SK-MEL-5 (cell line): ENCODE data around the gene FAM186B. TPM values are rescaled to one million over a fixed set of nuclear protein-coding genes. Genes with fewer than 3 reads are reported as not detected.
A peak's percentile ranks its signal among the peaks of the same experiment; 100 is the strongest.
"Not testable (repeated sequence)": the region's sequence is repeated elsewhere in the genome, so short reads cannot be mapped to it uniquely, and the experiment has no call there.

Experiments used
- DNase-seq: peaks from one replicate; pipeline ENCODE4 v3.0.0-alpha.2; 2016; ENCODE audit warnings: low read depth, low spot score
- in situ Hi-C: cut with HindIII; loops from 2 replicates; pipeline ENCODE4 v1.10.0; 2016; ENCODE audit warnings: low sequenced_read_pairs, high pct_unique_total_duplicates, low pct_unique_long_range_greater_than_20kb
- total RNA-seq: library from RNA; depleted of rRNA; stranded (reverse); fragments of >200 nt; shearing (Covaris generic); gene quantifications from 2 replicates; pipeline ENCODE4 v1.2.3, GENCODE V29; 2014

The FAM186B gene
- total RNA-seq, 1 experiment from 2014 or later: 0.95 TPM

GRCh38 chr12:49619286-49619685 lies 13.8 kb upstream of the FAM186B start:
- in situ Hi-C loops: no loop called here
- no peak for DNase-seq

DNA sequence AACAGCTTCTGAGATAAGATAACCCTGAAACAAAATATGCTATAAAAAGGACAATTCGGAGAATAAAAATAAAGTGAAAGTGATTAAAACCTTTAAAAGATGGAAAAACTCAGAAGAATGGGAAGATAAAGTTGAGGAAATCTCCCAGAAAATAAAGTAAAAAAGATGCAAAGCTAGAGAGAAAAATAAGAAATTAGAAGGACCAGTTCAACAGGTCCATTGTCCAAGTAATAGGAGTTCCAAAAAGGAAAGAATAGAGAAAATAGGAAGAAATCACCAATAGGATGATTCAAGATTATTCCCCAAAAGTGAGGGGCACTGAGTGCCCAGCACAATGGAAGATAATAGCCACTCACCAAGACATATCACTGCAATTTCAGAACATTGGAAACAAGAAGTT lies 13.1 kb upstream of the FAM186B start:
- in situ Hi-C loops: no loop called here
- DNase-seq: no peak

- in situ Hi-C loops: no loop called here
These were observed 11.2 kb upstream of the FAM186B start for GRCh38 chr12:49616533-49617219.

DNA sequence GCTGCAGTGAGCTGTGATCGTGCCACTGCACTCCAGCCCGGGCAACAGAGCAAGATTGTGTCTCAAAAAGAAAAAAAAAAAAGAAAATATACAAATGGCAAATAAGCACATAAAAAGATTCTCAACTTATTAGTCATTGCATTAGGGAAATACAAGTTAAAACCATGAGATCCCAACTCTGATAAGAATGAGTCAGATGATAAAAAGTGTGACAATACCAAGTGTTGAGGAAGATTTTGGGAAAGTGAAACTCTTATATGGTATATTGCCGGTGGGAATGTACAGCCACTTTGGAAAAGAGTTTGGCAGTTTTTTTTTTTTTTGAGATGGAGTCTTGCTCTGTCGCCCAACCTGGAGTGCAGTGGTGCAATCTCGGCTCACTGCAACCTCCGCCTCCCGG lies 10.3 kb upstream of the FAM186B start:
- in situ Hi-C loops: no loop called here
- DNase-seq: no peak

More at GRCh38 chr12:49616533-49617219, 11.2 kb upstream of the FAM186B start:
- DNase-seq: no peak

DNA sequence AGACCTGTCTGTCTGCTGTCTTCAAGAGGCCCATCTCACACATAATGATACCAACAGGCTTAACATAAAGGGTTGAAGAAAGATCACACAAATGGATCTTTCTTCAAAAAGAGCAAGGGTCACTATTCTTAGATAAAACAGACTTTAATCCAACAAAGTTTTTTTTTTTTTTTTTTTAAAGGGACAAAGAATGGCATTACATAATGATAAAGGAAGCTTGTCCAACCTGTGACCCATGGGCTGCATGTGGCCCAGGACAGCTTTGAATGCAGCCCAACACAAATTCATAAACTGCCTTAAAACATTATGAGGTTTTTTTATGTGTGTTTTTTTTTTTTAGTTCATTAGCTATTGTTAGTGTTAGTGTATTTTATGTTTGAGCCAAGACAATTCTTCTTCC lies 6.8 kb upstream of the FAM186B start:
- DNase-seq: no peak
- in situ Hi-C loops: no loop called here

DNA sequence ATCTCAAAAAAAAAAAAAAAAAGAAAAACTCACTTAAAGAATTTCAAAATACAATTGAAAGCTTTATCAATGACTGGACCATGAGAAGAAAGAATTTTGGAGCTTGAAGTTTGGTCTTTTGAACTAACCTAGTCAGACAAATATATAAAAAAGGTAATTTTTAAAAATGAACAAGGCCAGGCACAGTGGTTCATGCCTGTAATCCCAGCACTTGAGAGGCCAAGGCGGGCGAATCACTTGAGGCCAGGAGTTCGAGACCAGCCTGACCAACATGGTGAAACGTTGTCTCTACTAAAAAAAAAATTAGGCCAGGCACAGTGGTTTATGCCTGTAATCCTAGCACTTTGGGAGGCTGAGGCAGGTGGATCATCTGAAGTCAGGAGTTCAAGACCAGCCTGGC lies 5.3 kb upstream of the FAM186B start:
- in situ Hi-C loops, DNase-seq: not testable (repeated sequence)

- in situ Hi-C loops: no loop called here
- DNase-seq: peak; percentile 83
These were observed 4.4 kb upstream of the FAM186B start for GRCh38 chr12:49609875-49610154.

DNA sequence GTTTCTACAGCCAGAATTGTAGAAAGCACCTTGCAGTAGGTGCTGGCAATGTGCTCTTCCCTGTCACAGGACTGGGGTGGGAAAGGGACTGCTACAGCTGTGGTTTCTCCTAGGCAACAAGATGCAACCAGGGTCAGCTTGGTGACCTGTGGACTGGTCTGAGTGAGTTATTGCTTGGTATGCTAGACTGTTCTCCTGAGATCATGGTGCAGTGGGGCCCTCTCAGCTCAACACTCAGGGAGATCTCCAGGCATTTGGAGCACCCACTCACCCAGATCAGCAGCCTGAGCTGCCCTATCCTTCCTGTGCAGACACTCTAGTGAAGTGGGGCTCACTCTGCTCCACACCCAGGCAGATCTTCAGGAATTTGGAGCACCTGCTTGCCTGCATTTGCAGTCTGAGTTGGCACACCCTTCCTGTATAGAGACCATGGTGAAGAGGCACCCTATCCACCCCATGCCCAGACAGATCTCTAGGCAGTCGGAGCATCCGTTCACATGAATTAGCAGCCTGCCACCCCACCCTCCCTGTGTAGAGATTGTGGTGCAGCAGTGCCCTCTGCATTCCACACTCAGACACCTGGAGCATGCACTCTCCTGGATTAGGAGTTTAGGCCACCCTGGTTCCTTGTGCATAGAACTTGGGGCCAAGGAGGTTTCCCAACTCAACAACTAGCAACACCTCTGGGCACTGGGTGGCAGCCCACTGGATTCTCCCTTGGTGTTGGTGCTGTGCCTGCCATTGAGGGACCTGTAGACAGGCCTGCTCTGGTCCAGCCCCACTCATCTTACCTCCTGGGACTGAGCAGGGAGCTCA lies 3.8 kb upstream of the FAM186B start:
- no peak for DNase-seq
- in situ Hi-C loops: no loop called here

- in situ Hi-C loops: no loop called here
- DNase-seq: no peak
These were observed 583 bp downstream of the FAM186B start for GRCh38 chr12:49604856-49605255.

GRCh38 chr12:49603721-49604120 lies 1.7 kb downstream of the FAM186B start:
- in situ Hi-C loops: no loop called here
- DNase-seq: no peak

DNA sequence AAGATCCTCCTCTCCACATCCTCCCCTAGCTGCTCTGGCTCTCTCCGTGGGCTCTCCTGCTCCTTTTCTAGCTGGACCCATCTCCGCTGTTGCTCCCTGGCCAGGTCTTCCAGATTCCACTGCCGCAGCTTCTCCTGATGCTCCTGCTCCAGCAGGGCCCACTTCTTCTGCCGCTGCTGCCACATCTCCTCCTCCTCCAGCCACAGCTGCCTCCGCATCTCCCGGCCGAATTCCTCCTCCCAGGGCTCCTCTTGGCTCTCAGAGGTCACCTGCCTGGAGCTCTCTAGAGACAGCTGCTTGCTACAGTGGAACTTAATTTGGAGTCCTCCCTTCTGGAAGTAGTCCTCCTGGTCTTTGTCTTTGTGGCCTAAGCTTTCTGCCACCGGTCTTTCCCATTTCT lies 5.5 kb downstream of the FAM186B start:
- DNase-seq: no peak
- in situ Hi-C loops: no loop called here

DNA sequence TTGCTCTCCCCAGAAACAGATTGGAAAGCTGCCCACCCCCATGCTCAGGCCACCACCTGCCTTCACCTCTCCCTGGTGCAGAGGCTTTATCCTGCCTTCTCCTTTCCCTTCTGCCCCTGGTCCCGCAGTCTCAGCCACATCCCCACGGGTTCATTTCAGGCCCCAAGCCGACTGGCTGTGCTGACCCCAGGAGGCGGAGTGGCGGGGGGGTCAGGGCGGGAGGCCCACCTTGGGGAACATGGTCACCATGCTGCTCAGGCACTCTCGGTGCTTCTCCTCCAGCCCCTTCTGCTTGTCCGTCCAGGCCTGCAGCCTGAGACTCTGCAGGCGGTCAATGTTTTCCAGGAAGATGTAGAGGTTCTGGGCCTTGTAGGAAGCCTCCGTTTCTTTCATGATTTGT lies 6.9 kb downstream of the FAM186B start:
- in situ Hi-C loops: no loop called here
- no peak for DNase-seq

- no peak for DNase-seq
- in situ Hi-C loops: no loop called here
These were observed 16.5 kb downstream of the FAM186B start for GRCh38 chr12:49588721-49589516.

DNA sequence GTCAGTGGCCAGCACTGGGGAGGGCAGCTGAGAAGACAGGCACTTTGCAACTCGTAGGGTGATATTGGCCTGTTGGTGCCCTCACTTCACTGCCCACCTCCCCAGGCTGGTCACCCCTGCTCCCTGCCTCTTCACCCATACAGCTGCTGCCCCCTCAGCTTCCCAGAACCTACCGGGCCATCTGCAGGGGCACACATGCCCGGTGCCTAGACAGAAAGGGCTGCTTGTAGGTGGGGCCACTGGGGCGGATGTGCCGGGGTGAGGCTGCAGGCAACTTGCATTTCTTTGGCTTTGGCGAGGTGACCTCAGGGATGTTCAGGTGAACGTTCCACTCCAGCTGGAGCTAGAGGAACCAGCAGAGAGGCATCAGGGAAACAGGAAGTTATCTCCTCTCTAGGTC lies 17.2 kb downstream of the FAM186B start:
- no peak for DNase-seq
- in situ Hi-C loops: no loop called here

GRCh38 chr12:49587174-49587908 lies 18.1 kb downstream of the FAM186B start:
- in situ Hi-C loops: no loop called here

DNA sequence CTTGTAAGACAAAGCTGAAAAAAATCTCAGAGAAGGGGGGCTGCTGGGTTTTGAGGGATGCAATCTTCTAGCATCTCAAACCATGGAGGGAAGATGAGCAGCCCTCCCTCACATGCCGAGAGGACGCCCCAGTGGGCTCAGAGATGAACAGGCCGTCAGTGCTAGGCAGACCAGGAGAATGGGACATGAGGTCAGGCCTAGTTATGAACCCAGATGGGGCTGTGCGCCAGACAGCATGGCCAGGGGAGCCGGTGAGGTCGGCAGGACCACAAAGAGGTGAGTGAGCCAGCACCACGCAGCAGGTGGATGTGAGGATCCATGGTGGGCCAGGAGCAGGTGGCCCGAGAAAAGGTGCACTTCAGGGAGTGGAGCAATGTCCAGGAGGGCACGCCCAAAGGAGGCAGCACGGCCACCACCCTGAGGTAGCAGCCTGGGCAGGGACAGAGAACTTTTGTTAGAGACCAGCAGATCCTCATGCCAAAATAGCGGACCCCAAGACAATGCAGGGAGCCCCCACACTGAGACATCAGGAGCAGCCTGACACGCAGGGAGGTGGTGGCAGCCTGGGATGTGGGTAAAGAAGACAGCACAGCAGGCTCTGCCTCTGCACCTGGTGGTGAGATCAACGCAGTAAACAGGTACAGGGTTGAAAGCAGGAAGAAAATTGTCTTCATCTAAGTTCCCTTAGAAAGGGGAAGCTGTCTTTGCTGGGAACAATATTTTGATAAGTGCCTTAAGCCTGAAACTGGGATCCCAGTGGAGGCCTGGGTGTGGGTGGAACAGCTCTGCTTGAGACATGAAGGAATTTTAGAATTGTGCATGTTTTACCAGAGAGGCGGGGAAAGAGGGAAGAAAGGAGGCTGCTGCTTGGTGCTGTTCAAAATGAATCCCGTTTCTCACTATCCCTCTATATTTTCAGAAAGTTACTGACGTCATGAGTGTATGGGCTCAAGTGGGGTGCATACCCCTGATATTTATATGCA lies 19.7 kb downstream of the FAM186B start:
- in situ Hi-C loops: no loop called here

More at GRCh38 chr12:49587174-49587908, 18.1 kb downstream of the FAM186B start:
- DNase-seq: no peak

GRCh38 chr12:49584591-49584990 lies 20.8 kb downstream of the FAM186B start:
- DNase-seq: no peak
- in situ Hi-C loops: no loop called here

More for the DNA sequence above, 19.7 kb downstream of the FAM186B start:
- DNase-seq: no peak
